Gastroesophageal sphincter (tissue), 4 donors: ENCODE data around the gene MTA3. TPM values are rescaled to one million over a fixed set of nuclear protein-coding genes. Genes with fewer than 3 reads are reported as not detected.
"Not testable (repeated sequence)": the region's sequence is repeated elsewhere in the genome, so short reads cannot be mapped to it uniquely, and the experiment has no call there.

Source experiments
- ATAC-seq: fragments of 150-250 bp; one replicate; pipeline ENCODE4 v1.9.1; 2016; ENCODE audit warnings: mild to moderate bottlenecking, moderate library complexity
- H3K27ac ChIP-seq, 4 donors: fragments of 200-600 bp; sonication (generic) in 3 of 4; 1 replicate in 3 of 4; 2 replicates in 1 of 4; pipeline ENCODE4 v1.5.1; 2016 to 2019
- H3K27me3 ChIP-seq: fragments of 200-600 bp; sonication (generic); one replicate; pipeline ENCODE4 v1.5.1; 2019
- H3K36me3 ChIP-seq, 2 donors: fragments of 200-600 bp; sonication (generic); one replicate each; pipeline ENCODE4 v1.5.1; 2019; ENCODE audit warnings: control low read depth in 1 of 2
- H3K4me1 ChIP-seq, 3 donors: fragments of 200-600 bp; sonication (generic); 1 replicate in 2 of 3; 2 replicates in 1 of 3; pipeline ENCODE4 v1.5.1; 2016 to 2019; ENCODE audit warnings: control low read depth in 2 of 3
- H3K4me3 ChIP-seq, 2 donors: fragments of 200-600 bp; sonication (generic); one replicate each; pipeline ENCODE4 v1.5.1; 2019; ENCODE audit warnings: mild to moderate bottlenecking in 1 of 2, moderate library complexity in 1 of 2
- H3K9me3 ChIP-seq, 3 donors: fragments of 200-600 bp; sonication (generic); one replicate each; pipeline ENCODE4 v1.5.1; 2017 to 2019; ENCODE audit warnings: control low read depth in 2 of 3
- EP300 ChIP-seq: sonication (generic); formaldehyde crosslinking; IDR thresholded peaks from one replicate; pipeline ENCODE4 v1.6.1; 2017; ENCODE audit warnings: antibody characterized with exemption, mild to moderate bottlenecking
- POLR2A ChIP-seq, 2 donors: fragments of 450-650 bp; IDR thresholded peaks; one replicate each; pipeline ENCODE4 v1.6.1; 2017; ENCODE audit warnings: antibody characterized with exemption in 2 of 2, mild to moderate bottlenecking in 2 of 2, moderate library complexity in 1 of 2
- POLR2AphosphoS5 ChIP-seq: sonication (generic); formaldehyde crosslinking; IDR thresholded peaks from one replicate; pipeline ENCODE4 v1.6.1; 2017; ENCODE audit warnings: antibody characterized with exemption
- WGBS, 2 donors: methylation state at CpG; one replicate each; pipeline ENCODE4 v1.1.5; 2018; ENCODE audit warnings: low coverage in 1 of 2; 5-methylcytosine and 5-hydroxymethylcytosine counted together
- total RNA-seq, 4 donors: library from RNA; depleted of rRNA; stranded (reverse); fragments of >200 nt; gene quantifications; one replicate each; pipeline ENCODE4 v1.1.0, GENCODE V29; 2016
- TF ChIP-seq, protein P1 (sequence below), 4 experiments: fragments of 200-600 bp in 2 of 4; fragments of 450-650 bp in 2 of 4; sonication (generic) in 1 of 4; IDR thresholded peaks; one replicate each; pipeline ENCODE4 v1.5.1; 2017 to 2019; ENCODE audit warnings: antibody characterized with exemption in 4 of 4, mild to moderate bottlenecking in 2 of 4, moderate library complexity in 2 of 4

The MTA3 gene
- total RNA-seq, 4 donors from 2014 or later: 22.7 to 56.2 (median 29.3) TPM

DNA sequence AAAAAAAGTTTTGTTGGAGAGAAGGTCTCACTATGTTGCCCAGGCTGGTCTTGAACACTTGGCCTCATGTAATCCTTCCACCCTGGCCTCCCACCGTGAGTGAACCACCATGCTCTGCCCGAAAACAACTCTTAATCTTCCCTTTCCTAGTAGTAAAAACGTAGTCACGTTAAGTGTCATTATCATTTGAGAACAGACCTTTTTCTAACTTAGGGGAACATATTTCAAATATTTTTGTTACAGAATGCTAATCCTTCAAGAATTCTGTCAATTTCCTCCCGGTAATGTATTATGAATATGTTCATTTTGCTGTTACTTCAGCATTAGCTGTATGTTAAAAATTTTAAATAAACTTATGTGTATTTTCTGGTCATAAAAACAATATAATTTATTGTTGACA, 49.7 kb downstream of the MTA3 start:
- 88 to 93% methylated on average over 5 of the region's 5 CpGs for WGBS, 2 donors
- Histone ChIP-seq H3K27ac (no peak overlapping the region), H3K36me3 (peaks cover 0 to 33% of the 10 kb centered on the region in 2 donors), H3K9me3 (no peaks in the 10 kb centered on the region), H3K27me3 (no peaks in the 10 kb centered on the region), H3K4me3 (no peak overlapping the region), H3K4me1 (peaks cover 0 to 6% (median 0%) of the 10 kb centered on the region in 3 donors)
- ATAC-seq: no peak
- TF ChIP-seq, protein P1, sequence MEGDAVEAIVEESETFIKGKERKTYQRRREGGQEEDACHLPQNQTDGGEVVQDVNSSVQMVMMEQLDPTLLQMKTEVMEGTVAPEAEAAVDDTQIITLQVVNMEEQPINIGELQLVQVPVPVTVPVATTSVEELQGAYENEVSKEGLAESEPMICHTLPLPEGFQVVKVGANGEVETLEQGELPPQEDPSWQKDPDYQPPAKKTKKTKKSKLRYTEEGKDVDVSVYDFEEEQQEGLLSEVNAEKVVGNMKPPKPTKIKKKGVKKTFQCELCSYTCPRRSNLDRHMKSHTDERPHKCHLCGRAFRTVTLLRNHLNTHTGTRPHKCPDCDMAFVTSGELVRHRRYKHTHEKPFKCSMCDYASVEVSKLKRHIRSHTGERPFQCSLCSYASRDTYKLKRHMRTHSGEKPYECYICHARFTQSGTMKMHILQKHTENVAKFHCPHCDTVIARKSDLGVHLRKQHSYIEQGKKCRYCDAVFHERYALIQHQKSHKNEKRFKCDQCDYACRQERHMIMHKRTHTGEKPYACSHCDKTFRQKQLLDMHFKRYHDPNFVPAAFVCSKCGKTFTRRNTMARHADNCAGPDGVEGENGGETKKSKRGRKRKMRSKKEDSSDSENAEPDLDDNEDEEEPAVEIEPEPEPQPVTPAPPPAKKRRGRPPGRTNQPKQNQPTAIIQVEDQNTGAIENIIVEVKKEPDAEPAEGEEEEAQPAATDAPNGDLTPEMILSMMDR (IDR thresholded peaks at IDR 0.05): no peak
- TF ChIP-seq POLR2A (IDR thresholded peaks at IDR 0.05): no peak

DNA sequence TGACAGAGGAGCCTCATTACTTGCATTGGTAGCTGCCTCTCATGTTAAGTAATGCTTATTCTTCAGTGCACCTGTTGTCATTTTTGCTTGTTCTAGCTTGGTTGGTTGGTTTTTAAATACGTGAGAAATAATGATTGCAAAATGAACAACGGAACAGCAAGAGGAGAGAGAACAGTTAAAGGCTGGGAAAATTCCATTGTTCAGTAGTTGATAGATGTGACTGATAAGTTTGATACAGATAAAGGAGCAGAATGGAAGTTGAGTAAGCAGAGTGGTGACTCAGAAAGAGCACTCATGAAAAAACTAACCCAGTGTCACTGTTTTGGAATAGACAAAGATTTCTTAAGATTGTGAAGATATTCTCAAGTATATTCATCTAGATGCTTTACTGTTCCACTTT, 50.5 kb downstream of the MTA3 start:
- no peaks in the 10 kb centered on the region for H3K4me1 ChIP-seq
- no peaks in the 10 kb centered on the region for H3K9me3 ChIP-seq
- WGBS, 2 donors: 60 to 83% methylated on average over 2 of the region's 2 CpGs
- ATAC-seq: no peak
- H3K27me3 ChIP-seq: no peaks in the 10 kb centered on the region
- H3K27ac ChIP-seq: no peak overlapping the region
- H3K36me3 ChIP-seq: peaks cover 0 to 24% of the 10 kb centered on the region in 2 donors
- TF ChIP-seq POLR2A (IDR thresholded peaks at IDR 0.05) (no peak), POLR2AphosphoS5 (no peak), EP300 (no peak)
- TF ChIP-seq, protein P1 (IDR thresholded peaks at IDR 0.05): no peak
- H3K4me3 ChIP-seq: no peak overlapping the region

DNA sequence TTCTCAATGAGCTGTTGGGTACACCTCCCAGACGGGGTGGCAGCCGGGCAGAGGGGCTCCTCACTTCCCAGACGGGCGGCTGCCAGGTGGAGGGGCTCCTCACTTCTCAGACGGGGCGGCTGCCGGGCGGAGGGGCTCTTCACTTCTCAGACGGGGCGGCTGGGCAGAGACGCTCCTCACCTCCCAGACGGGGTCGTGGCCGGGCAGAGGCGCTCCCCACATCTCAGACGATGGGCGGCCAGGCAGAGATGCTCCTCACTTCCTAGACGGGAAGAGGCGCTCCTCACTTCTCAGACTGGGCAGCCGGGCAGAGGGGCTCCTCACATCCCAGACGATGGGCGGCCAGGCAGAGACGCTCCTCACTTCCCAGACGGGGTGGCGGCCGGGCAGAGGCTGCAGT, 53.2 kb downstream of the MTA3 start:
- not testable (repeated sequence) for ATAC-seq, H3K4me1 ChIP-seq, H3K4me3 ChIP-seq, H3K36me3 ChIP-seq, H3K9me3 ChIP-seq, H3K27me3 ChIP-seq, H3K27ac ChIP-seq
- no CpG with 5 or more reads among the region's 26 CpGs for WGBS, 2 donors

DNA sequence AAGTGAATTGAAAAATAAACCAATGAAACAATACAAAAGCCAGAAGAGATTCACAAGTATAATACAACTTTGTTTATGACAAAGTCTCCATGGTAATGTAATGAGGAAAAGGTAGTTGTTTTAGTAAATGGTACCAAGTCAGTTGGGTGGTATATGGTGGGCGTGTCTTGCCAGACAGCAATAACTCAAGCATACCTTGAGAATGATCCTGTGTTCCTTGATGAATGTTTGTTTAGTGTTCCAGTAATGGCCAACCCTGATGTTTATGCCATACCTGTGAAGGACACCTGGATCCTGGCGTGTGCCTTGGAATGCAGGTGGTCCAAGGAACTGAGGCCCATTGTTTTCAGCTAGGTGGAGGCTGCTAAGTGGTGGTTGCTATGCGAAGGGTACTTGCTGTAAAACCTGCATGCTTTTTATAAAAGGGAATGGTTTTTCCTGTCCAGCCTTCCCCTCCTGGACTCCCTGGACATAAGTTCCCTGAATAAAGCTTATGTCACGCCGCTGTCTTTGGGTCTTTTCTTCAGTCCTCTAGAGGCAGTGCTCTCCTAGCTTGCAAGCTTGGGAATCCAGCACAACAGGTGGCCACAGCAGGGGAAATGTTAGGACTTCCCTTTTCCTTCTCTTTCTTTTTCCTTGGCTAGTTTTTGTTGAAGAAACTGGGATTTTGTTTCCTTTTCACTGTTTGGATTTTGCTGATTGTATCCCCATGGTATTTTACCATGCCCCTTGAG, 54.7 kb downstream of the MTA3 start:
- H3K4me1 ChIP-seq: no peaks in the 10 kb centered on the region
- WGBS, 2 donors: 76 to 83% methylated on average over 5 of the region's 5 CpGs
- H3K27ac ChIP-seq: no peak overlapping the region
- no peaks in the 10 kb centered on the region for H3K9me3 ChIP-seq
- H3K27me3 ChIP-seq: no peaks in the 10 kb centered on the region
- ATAC-seq: no peak
- H3K36me3 ChIP-seq: peaks cover 0 to 10% of the 10 kb centered on the region in 2 donors
- H3K4me3 ChIP-seq: no peak overlapping the region
- no peak for TF ChIP-seq POLR2AphosphoS5
- TF ChIP-seq, protein P1 (IDR thresholded peaks at IDR 0.05): no peak
- no peak for TF ChIP-seq POLR2A (IDR thresholded peaks at IDR 0.05)
- no peak for TF ChIP-seq EP300

DNA sequence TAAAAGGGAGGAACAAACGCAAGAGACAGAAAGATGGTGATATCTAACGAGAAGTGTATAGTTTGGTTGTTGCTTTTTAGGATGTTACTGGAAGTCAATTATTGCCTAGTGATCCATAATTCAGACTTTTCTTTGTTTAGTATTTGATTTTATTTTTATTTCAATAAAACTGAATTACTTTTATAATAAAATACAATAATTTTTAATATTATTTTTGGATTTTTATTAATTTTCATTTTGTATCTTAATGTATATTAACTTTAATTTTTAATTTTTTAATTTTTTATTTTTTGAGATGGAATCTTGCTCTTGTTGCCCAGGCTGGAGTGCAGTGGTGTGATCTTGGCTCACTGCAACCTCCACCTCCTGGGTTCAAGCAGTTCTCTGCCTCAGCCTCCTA, 55.6 kb downstream of the MTA3 start:
- H3K9me3 ChIP-seq: no peaks in the 10 kb centered on the region
- H3K4me3 ChIP-seq: no peak overlapping the region
- H3K4me1 ChIP-seq: no peaks in the 10 kb centered on the region
- H3K27me3 ChIP-seq: no peaks in the 10 kb centered on the region
- no peak overlapping the region for H3K27ac ChIP-seq
- WGBS, 2 donors: 94 to 96% methylated on average over 2 of the region's 2 CpGs
- no peak for TF ChIP-seq POLR2AphosphoS5
- no peak for TF ChIP-seq POLR2A (IDR thresholded peaks at IDR 0.05)
- TF ChIP-seq, protein P1 (IDR thresholded peaks at IDR 0.05): no peak
- H3K36me3 ChIP-seq: peaks cover 0 to 10% of the 10 kb centered on the region in 2 donors
- no peak for ATAC-seq

DNA sequence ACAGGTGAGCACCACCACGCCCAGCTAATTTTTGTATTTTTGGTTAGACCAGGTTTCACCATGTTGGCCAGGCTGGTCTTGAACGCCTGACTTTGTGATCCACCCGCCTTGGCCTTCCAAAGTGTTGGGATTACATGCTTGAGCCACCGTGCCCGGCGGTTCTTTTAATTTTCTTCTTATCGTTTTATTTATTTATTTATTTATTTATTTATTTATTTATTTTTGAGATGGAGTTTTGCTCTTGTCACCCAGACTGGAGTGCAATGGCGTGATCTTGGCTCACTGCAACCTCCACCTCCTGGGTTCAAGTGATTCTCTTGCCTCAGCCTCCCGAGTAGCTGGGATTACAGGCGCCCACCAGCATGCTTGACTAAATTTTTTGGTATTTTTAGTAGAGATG, 59.6 kb downstream of the MTA3 start:
- H3K36me3 ChIP-seq, H3K4me1 ChIP-seq, ATAC-seq, H3K4me3 ChIP-seq, H3K9me3 ChIP-seq, H3K27me3 ChIP-seq, H3K27ac ChIP-seq: not testable (repeated sequence)
- 99 to 100% methylated on average over 3 to 7 of the region's 10 CpGs for WGBS, 2 donors
